DOHH2 (cell line): ENCODE measurements around the gene SPACA9.

Experiments used
- H3F3A ChIP-seq: fragments of 200-600 bp; sonication (generic), shearing (Covaris generic); 2 replicates; pipeline ENCODE4 v1.6.0; 2016; ENCODE audit warnings: antibody characterized with exemption, mild to moderate bottlenecking; ENCODE audit not compliant: control insufficient read depth, insufficient read depth
- H3K27ac ChIP-seq: fragments of 200-600 bp; sonication (generic); 2 replicates; pipeline ENCODE4 v1.5.1; 2014; ENCODE audit warnings: low read depth, mild to moderate bottlenecking, low read length, moderate library complexity
- H3K27me3 ChIP-seq: fragments of 200-600 bp; sonication (generic); 2 replicates; pipeline ENCODE4 v1.6.1; 2014; ENCODE audit warnings: mild to moderate bottlenecking, low read length, mixed read lengths; ENCODE audit not compliant: control insufficient read depth
- H3K36me3 ChIP-seq: fragments of 200-600 bp; sonication (generic); 2 replicates; pipeline ENCODE4 v1.6.1; 2014; ENCODE audit warnings: mild to moderate bottlenecking, low read length, moderate library complexity, mixed read lengths; ENCODE audit not compliant: control insufficient read depth
- H3K4me1 ChIP-seq: fragments of 200-600 bp; sonication (generic); 2 replicates; pipeline ENCODE4 v1.6.1; 2014; ENCODE audit warnings: mild to moderate bottlenecking, low read length, mixed read lengths; ENCODE audit not compliant: control insufficient read depth
- H3K4me2 ChIP-seq: fragments of 200-600 bp; sonication (generic); 2 replicates; pipeline ENCODE4 v1.6.0; 2014; ENCODE audit warnings: mild to moderate bottlenecking, low read length, moderate library complexity
- H3K4me3 ChIP-seq: fragments of 200-600 bp; sonication (generic); 2 replicates; pipeline ENCODE4 v1.5.1; 2014; ENCODE audit warnings: mild to moderate bottlenecking, low read length, mixed read lengths
- H3K79me2 ChIP-seq: fragments of 200-600 bp; sonication (generic); 2 replicates; pipeline ENCODE4 v1.6.1; 2014; ENCODE audit warnings: mild to moderate bottlenecking, low read length, mixed read lengths; ENCODE audit not compliant: control insufficient read depth
- H3K9me2 ChIP-seq: fragments of 200-600 bp; sonication (generic); replicated peaks from 2 replicates; pipeline ENCODE4 v1.6.1; 2014; ENCODE audit warnings: mild to moderate bottlenecking, low read length, mixed read lengths; ENCODE audit not compliant: control insufficient read depth
- H3K9me3 ChIP-seq: fragments of 200-600 bp; sonication (generic); 2 replicates; pipeline ENCODE4 v1.6.1; 2014; ENCODE audit warnings: antibody characterized with exemption, low read length, mixed read lengths; ENCODE audit not compliant: control insufficient read depth, insufficient read depth
- H4K20me1 ChIP-seq: fragments of 200-600 bp; sonication (generic); 2 replicates; pipeline ENCODE4 v1.6.0; 2014; ENCODE audit warnings: low read depth, mild to moderate bottlenecking, antibody characterized with exemption, low read length, moderate library complexity; ENCODE audit not compliant: control insufficient read depth, insufficient read depth
- EZH2phosphoT487 ChIP-seq: fragments of 200-600 bp; sonication (generic); IDR thresholded peaks from 2 replicates; pipeline ENCODE4 v1.6.1; 2017; ENCODE audit warnings: borderline replicate concordance, mild to moderate bottlenecking, antibody characterized with exemption, low read length, moderate library complexity, mixed read lengths
- TF ChIP-seq, protein P1 (sequence below): fragments of 200-600 bp; sonication (generic); IDR thresholded peaks from one replicate; pipeline ENCODE4 v1.5.1; 2014; ENCODE audit warnings: antibody characterized with exemption, mild to moderate bottlenecking, low read depth, low read length; ENCODE audit not compliant: poor library complexity, severe bottlenecking

Gene SPACA9

DNA sequence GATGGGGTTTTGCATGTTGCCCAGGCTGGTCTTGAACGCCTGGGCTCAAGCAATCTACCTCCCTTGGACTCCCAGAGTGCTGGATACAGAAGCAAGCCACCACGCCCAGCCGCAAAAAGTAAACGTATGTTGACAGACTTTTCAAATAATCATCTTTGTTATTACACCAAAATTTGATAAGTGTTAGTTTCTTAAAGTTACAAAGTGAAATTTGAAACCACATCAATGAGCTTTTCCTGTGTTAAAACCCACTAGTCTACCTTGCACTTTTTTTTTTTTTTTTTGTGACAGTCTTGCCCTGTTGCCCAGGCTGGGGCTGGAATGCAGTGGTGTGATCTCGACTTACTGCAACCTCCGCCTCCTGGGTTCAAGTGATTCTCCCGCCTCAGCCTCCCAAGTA, 29.9 kb downstream of the SPACA9 start:
- H3K4me2 ChIP-seq = no peak overlapping the region
- no peaks in the 10 kb centered on the region for H4K20me1 ChIP-seq
- H3K9me2 ChIP-seq = no peaks in the 10 kb centered on the region
- H3F3A ChIP-seq = no peaks in the 10 kb centered on the region
- H3K4me1 ChIP-seq = no peaks in the 10 kb centered on the region
- H3K9me3 ChIP-seq = no peaks in the 10 kb centered on the region
- no peaks in the 10 kb centered on the region for H3K27me3 ChIP-seq
- no peaks in the 10 kb centered on the region for H3K79me2 ChIP-seq
- no peak overlapping the region for H3K4me3 ChIP-seq
- H3K27ac ChIP-seq = no peak overlapping the region
- H3K36me3 ChIP-seq = peaks cover 62% of the 10 kb centered on the region
- no peak for TF ChIP-seq EZH2phosphoT487
- TF ChIP-seq, protein P1, sequence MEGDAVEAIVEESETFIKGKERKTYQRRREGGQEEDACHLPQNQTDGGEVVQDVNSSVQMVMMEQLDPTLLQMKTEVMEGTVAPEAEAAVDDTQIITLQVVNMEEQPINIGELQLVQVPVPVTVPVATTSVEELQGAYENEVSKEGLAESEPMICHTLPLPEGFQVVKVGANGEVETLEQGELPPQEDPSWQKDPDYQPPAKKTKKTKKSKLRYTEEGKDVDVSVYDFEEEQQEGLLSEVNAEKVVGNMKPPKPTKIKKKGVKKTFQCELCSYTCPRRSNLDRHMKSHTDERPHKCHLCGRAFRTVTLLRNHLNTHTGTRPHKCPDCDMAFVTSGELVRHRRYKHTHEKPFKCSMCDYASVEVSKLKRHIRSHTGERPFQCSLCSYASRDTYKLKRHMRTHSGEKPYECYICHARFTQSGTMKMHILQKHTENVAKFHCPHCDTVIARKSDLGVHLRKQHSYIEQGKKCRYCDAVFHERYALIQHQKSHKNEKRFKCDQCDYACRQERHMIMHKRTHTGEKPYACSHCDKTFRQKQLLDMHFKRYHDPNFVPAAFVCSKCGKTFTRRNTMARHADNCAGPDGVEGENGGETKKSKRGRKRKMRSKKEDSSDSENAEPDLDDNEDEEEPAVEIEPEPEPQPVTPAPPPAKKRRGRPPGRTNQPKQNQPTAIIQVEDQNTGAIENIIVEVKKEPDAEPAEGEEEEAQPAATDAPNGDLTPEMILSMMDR = no peak

DNA sequence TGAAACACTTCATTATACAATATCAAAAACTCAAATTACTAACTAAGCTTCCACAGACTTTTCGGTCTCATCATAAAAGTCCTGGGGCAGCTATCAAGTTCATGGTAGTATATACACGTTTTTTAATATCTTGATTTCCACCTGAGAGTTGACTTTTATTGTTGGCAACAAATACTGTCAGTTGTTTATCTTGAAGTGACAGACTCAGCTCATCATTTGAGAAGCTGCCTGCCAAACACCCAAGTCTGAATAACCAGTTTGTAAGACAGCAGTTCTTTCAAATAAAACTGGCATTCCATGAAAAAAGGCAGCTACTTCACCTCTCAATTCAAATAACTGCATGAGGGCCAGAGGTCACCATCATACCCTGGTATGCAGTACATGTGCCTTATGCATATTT, 30.6 kb downstream of the SPACA9 start:
- Histone ChIP-seq H4K20me1 (no peaks in the 10 kb centered on the region), H3K79me2 (no peaks in the 10 kb centered on the region), H3K9me3 (no peaks in the 10 kb centered on the region), H3K27ac (no peak overlapping the region), H3K4me1 (no peaks in the 10 kb centered on the region), H3K9me2 (no peaks in the 10 kb centered on the region), H3F3A (no peaks in the 10 kb centered on the region), H3K36me3 (peaks cover 55% of the 10 kb centered on the region), H3K4me2 (no peak overlapping the region), H3K4me3 (no peak overlapping the region), H3K27me3 (no peaks in the 10 kb centered on the region)
- TF ChIP-seq EZH2phosphoT487 = no peak
- TF ChIP-seq, protein P1 = no peak

DNA sequence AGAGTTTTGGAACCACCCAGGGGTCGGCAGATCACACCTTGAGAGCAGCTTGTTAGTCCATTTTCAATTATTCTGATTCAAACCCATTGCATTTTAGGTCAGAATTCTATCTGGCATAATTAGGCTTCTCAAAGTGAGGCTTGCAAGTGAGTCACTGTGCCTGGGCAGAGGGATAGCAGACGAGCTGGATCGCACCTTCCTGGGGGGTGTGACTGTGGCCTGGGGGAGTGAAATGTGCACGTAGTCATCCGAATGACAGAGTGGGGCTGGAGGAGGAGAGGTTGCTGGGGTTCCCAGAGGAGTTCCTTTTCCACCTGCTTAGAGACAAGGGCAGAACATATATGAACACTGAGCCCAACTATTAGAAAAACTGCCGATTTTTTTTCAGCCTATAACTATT, 31.7 kb downstream of the SPACA9 start:
- Histone ChIP-seq H3K9me3 (no peaks in the 10 kb centered on the region), H3K27ac (no peak overlapping the region), H3K79me2 (no peaks in the 10 kb centered on the region), H3F3A (no peaks in the 10 kb centered on the region), H3K4me3 (no peak overlapping the region), H3K4me1 (no peaks in the 10 kb centered on the region), H3K4me2 (no peak overlapping the region), H3K27me3 (no peaks in the 10 kb centered on the region), H3K36me3 (peaks cover 57% of the 10 kb centered on the region), H4K20me1 (no peaks in the 10 kb centered on the region), H3K9me2 (no peaks in the 10 kb centered on the region)
- no peak for TF ChIP-seq EZH2phosphoT487
- TF ChIP-seq, protein P1 = no peak

DNA sequence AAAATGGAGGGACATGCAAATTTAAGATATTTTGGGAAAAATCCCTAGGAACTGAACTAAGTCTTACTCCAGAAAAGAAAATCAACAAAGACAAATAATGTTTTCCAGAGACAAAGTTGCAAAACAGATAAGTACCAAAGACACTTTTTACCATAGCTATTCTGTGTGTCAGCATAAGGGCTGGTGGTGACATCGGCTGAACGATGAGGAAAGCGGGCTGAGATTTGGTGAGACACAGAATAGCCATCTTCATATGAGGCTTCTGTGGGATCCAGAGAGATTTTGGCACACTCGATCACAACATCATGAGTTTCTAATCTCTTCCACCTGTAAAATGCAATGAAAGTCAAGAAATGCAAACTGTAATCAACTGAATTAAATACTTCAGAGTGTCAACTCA, 33.4 kb downstream of the SPACA9 start:
- Histone ChIP-seq H3K36me3 (peaks cover 67% of the 10 kb centered on the region), H3K9me3 (no peaks in the 10 kb centered on the region), H3K9me2 (no peaks in the 10 kb centered on the region), H3K4me3 (no peak overlapping the region), H3K4me2 (no peak overlapping the region), H3K27me3 (no peaks in the 10 kb centered on the region), H3K79me2 (no peaks in the 10 kb centered on the region), H4K20me1 (no peaks in the 10 kb centered on the region), H3K4me1 (no peaks in the 10 kb centered on the region), H3K27ac (no peak overlapping the region), H3F3A (no peaks in the 10 kb centered on the region)
- TF ChIP-seq, protein P1 = no peak
- TF ChIP-seq EZH2phosphoT487 = no peak
